Skin of body (tissue), 2 donors: ENCODE measurements around the gene KIF26B. TPM values are rescaled to one million over a fixed set of nuclear protein-coding genes. Genes with fewer than 3 reads are reported as not detected.

ENCODE experiments used
- DNase-seq: peaks from one replicate; lab custom pipeline; 2025; lab: John Stamatoyannopoulos, UW
- total RNA-seq: library from RNA; depleted of rRNA; stranded (reverse); fragments of >200 nt; gene quantifications from one replicate; pipeline ENCODE4 v1.2.3, GENCODE V29; 2014

The KIF26B gene
- total RNA-seq, 1 donor from 2014 or later = 5.8 TPM

GRCh38 chr1:245234217-245235081 lies 79.7 kb downstream of the KIF26B start:
- no peak for DNase-seq

DNA sequence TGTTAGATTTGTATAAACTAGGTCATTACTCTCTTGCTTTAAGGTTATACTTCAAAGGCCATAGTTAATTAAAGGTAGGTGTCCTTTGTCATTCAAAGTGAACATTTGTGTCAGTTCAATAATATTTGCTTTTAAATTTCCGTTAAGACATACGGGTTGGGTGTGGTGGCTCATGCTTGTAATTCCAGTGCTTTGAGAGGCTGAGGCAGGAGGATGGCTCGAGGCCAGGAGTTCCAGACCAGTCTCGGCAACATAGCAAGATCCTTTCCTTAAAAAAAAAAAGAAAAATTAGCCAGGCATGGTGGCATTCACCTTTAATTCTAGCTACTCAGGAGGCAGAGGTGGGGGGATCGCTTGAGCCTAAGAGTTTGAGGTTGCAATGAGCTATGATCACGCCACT lies 80.4 kb downstream of the KIF26B start:
- DNase-seq = no peak

DNA sequence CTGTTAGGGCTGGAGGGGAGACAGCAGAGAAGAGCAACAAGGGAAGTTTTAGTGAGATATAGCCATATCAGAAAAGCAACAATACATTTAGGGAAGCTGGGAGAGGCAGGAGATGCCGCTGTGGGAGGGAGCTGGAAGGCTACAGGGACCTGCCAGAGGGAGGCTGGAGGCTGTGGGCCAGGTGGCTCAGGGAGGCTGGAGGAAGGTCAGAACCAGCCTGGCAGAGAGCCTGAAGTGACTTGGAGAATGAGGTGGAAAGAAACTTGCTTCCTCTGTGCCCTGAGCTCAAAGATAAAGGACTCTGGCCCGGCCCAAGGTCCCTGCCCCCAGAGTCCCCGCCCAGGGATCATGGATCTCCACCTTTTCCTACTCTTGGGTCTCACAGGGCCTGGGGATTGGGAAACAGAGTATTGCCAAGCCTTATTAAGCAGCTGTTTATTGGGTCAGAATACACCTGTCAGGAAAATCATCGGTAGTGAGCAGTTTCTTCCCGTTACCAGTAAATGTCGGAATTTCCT lies 85.9 kb downstream of the KIF26B start:
- no peak for DNase-seq

DNA sequence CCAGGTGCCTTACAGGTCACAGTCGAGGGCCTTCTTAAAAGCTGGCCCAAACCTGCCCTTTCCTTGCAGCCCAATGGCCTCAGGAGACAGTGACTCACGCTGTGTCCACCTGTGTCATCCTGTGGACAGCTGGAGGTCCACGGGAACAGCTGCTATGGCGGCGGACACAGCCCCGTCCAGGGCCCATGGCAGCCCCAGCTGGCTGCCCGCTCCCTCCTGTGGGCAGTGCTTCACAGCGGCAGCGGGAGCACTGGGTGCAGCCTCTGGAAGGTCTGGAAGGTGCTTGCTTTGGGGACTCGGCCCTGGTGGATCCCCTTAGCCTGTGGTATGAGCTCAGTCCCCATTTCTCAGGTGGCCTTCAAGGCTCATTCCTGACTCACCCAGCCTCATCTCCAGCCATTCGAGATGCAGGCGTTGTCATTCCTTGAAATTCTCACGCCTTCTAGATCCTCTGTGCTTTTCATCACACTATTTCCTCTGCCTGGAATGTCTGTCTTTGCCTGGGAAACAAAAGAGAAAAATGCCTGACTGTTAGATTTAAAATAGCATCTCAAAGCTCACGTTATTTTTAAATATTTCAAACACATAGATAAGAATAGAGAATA lies 86.8 kb downstream of the KIF26B start:
- no peak for DNase-seq

- DNase-seq = no peak
These were observed 88.2 kb downstream of the KIF26B start for GRCh38 chr1:245242989-245243388.

- no peak for DNase-seq
These were observed 90.4 kb downstream of the KIF26B start for GRCh38 chr1:245245021-245245667.

GRCh38 chr1:245246433-245246832 lies 91.6 kb downstream of the KIF26B start:
- no peak for DNase-seq

DNA sequence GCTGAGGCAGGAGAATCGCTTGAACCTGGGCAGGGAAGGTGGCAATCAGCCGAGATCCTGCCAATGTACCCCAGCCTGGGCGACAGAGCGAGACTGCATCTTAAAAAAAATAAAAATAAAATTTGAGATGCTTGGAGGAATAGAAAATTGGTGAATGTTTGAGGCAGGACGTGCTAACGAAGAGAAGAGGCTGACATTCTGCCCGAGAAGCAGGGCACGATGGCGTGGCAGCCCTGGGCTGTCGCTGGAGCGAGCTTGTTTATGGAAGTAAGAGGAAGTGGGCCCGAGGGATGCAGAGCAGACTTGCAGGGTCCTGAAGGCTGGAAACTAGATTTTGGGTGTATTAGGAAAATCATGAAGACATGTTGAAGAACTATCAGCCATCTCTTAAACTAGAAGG lies 92.6 kb downstream of the KIF26B start:
- no peak for DNase-seq

DNA sequence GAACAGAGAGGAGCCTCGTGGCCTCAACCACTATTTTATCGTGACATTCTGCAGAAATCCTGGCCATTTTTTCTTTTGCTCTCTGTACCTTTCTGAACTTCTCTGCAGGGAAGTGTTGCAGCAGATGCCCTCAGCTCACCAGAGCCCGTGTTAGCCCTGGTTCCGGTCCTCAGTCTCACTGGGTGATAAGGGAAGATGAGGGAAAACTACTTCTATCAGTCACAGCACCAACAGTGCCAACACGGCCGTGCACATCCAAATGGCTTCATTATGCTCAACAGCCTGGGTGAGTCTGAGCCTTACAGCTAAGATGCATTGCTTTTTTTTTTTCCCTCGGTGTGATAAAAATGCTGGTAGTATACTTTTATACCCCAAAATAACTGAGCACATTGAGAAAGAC lies 93.0 kb downstream of the KIF26B start:
- DNase-seq = no peak

GRCh38 chr1:245248231-245248731 lies 93.5 kb downstream of the KIF26B start:
- no peak for DNase-seq

GRCh38 chr1:245255783-245256182 lies 101.0 kb downstream of the KIF26B start:
- no peak for DNase-seq

- no peak for DNase-seq
These were observed 101.7 kb downstream of the KIF26B start for GRCh38 chr1:245256528-245256927.

DNA sequence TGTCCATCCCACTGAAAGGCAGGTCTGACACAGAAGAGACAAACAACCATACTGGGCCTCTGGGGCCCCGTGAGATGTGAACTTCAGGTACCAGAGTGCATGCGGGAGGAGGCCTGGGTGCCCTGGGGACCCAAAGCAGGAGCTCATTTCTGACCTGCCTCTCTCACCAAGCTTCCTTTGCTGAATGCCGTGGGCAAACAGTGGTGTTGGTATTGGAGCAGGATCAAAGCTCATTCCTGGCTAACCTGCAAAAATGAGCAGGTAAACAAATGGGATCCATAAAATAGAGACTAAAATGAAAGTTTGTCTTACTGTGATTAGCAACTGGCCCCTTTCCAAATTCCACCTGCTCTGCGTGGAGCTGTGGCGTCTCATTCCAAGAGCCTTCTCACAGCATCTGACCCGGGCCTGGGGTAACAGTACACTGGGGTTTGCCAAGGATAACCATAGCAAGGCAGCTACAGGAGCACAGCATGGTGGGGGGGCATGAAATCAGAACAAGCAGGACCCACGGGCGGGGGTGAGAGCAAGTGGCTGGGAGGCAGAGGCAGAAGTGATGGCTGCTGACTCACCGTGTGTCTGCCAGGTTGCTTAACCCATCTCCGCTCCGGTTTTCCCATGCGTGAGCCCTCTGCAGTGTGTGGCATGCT lies 103.6 kb downstream of the KIF26B start:
- DNase-seq = no peak

- DNase-seq = no peak
These were observed 105.5 kb downstream of the KIF26B start for GRCh38 chr1:245260110-245260882.

DNA sequence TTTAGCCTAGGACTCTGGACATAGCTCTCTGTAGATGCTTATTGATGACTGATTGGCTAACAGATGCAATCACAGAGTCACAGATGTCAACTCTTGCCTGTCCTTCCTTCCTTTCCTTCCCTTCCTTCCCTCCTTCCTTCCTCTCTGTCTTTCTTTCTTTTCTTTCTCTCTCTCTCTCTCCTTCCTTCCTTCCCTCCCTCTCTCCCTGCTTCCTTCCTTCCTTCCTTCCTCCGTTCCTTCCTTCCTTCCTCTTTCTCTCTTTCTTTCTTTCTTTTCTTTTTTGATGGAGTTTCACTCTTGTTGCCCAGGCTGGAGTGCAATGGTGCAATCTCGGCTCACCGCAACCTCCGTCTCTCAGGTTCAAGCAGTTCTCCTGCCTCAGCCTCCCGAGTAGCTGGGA lies 106.1 kb downstream of the KIF26B start:
- DNase-seq = no peak

DNA sequence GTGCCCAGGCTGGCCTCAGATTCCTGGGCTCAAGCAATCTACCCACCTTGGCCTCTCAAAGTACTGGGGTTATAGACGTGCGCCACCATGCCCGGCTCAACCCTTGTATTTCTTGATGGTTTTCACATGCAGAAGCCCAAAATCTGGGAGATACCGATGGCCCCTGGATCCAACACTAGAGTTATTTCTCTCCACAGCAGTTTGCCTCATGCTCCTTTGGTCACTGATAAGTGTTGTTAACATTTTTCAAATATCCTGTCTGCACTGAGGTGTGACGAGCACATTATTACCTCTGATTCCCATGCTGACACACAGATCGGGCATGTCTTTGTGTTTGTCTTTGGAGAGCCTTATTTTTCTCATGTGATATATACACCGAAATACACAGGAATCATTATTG lies 107.0 kb downstream of the KIF26B start:
- DNase-seq = no peak

GRCh38 chr1:245263529-245264095 lies 108.8 kb downstream of the KIF26B start:
- DNase-seq = peak; percentile 71

DNA sequence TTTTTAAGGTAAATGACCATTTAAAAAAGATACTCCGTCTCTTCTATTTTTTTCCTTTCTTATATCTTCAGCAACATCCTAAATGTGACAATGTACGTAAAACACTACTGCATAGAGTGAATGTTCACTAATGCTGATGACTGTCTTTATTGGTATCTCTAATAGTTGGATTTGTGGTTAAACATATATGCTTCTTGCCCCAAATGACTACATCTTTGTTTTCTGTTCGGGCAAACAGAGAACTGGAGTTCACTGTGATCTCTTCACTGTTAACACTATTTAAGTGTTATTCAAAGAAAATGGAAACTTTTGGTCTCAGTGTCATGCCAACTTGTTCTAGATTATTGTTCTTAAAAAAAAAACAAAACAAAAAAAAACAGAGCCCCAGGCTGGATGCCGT lies 109.4 kb downstream of the KIF26B start:
- DNase-seq = no peak

DNA sequence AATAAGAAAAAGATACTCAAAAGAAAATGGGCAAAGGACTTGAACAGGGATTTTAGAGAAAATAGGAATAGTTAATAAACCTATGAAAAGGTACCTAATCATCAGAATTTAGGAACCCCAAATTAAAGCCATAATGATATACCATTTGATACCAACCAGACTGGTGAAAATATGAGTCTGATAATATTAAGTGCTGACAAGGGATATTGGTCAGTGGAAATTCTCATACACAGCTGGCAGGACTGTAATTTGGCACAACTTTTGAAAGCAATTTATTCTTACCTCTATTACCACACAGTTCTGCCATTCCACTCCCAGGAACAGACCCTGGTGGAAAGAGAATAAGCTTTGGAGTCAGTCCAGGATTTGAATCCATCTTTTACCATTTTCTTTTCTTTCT lies 111.3 kb downstream of the KIF26B start:
- DNase-seq = no peak

DNA sequence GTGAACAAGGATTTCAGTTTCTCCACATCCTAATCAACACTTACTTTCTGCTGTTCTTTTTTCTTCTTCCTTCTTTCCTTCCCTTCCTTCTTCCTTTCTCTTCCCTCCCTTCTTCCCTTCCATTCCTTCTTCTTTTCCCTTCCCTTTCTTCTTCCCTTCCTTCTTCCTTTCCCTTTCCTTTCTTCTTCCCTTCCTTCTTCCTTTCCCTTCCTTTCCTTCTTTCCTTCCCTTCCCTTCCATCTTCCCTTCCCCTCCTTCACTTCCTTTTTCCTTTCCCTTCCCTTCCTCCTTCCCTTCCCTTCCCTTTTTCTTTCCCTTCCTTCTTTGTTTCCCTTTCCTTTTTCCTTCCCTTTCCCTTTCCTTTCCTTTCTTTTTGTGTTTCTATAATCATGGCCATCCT lies 115.3 kb downstream of the KIF26B start:
- DNase-seq = no peak
